Left lung (tissue), 10 donors: ENCODE measurements around the gene VAC14. TPM values are rescaled to one million over a fixed set of nuclear protein-coding genes. Genes with fewer than 3 reads are reported as not detected.

Experiments used
- ATAC-seq: fragments of 200-7000 bp; cut with Tn5 transposase; one replicate; pipeline ENCODE4 v1.9.1; 2020; ENCODE audit warnings: moderate library complexity
- DNase-seq, 4 donors: peaks; one replicate each; pipeline ENCODE4 v3.0.0-alpha.2; 2013 to 2020
- H3K27ac ChIP-seq, 2 donors: fragments of 200-600 bp; sonication (generic) in 1 of 2; one replicate each; pipeline versions ENCODE4 v1.5.0 to v1.8.0; 2020 to 2021
- H3K27me3 ChIP-seq, 2 donors: fragments of 200-600 bp; sonication (generic) in 1 of 2; one replicate each; pipeline versions ENCODE4 v1.5.0 to v1.8.0; 2020 to 2021
- H3K36me3 ChIP-seq, 2 donors: fragments of 200-600 bp; sonication (generic) in 1 of 2; one replicate each; pipeline versions ENCODE4 v1.5.0 to v1.8.0; 2020 to 2021
- H3K4me1 ChIP-seq, 2 donors: fragments of 200-600 bp; one replicate each; pipeline ENCODE4 v1.8.0; 2021
- H3K4me3 ChIP-seq, 2 donors: fragments of 200-600 bp; sonication (generic) in 1 of 2; one replicate each; pipeline versions ENCODE4 v1.5.0 to v1.8.0; 2020 to 2021; ENCODE audit warnings: mild to moderate bottlenecking in 1 of 2
- H3K9me3 ChIP-seq, 2 donors: fragments of 200-600 bp; sonication (generic) in 1 of 2; one replicate each; pipeline versions ENCODE4 v1.5.0 to v1.8.0; 2020 to 2021
- CTCF ChIP-seq, 2 donors: fragments of 200-600 bp; sonication (generic) in 1 of 2; IDR thresholded peaks; one replicate each; pipeline versions ENCODE4 v1.5.0 to v1.8.0; 2021; ENCODE audit warnings: antibody characterized with exemption in 2 of 2
- intact Hi-C, 2 donors: fragments of 100-400 bp; cut with DNase I; formaldehyde crosslinking; loops; one replicate each; pipeline versions ENCODE4 v1.11.2 to v1.14.2; 2022
- polyA plus RNA-seq, 6 donors: library from polyadenylated mRNA; unstranded; fragments of 120-200 nt; gene quantifications; one replicate each; pipeline ENCODE4 v1.2.1, GENCODE V29; 2013; ENCODE audit not compliant: insufficient read length in 6 of 6
- total RNA-seq, 2 donors: library from RNA; stranded (reverse); fragmentation: NEBNext Ultra II Directional; extraction: Animal tissue kit (Norgen Biotek cat#: 25700); gene quantifications; one replicate each; pipeline ENCODE4 v1.2.1, GENCODE V29; 2021
- donor health status: DM: no; HTN: yes; CAD: no.
- donor health status: DM: no; HTN: no; CAD: no.

Gene VAC14
- total and polyA plus RNA-seq, 8 donors: 22.2 to 53.2 (median 29.2) TPM

GRCh38 chr16:70740914-70741782 lies 59.8 kb downstream of the VAC14 start:
- no peak for TF ChIP-seq CTCF (IDR thresholded peaks at IDR 0.05)
- no peaks in the 10 kb centered on the region for H3K27me3 ChIP-seq
- no peak for ATAC-seq
- peak overlapping the region; percentile 26 to 45 for H3K27ac ChIP-seq
- peak in 1 of 4 donors; percentile 64 for DNase-seq
- peaks cover 0 to 55% of the 10 kb centered on the region in 2 donors for H3K36me3 ChIP-seq
- H3K4me1 ChIP-seq: peaks cover 34 to 73% of the 10 kb centered on the region in 2 donors
- H3K9me3 ChIP-seq: peaks cover 0 to 5% of the 10 kb centered on the region in 2 donors
- intact Hi-C loops: no loop called here
- no peak overlapping the region for H3K4me3 ChIP-seq

GRCh38 chr16:70740174-70740913 lies 60.6 kb downstream of the VAC14 start:
- Histone ChIP-seq H3K4me1 (peaks cover 28 to 67% of the 10 kb centered on the region in 2 donors), H3K27me3 (no peaks in the 10 kb centered on the region), H3K4me3 (no peak overlapping the region), H3K36me3 (peaks cover 0 to 57% of the 10 kb centered on the region in 2 donors), H3K9me3 (peaks cover 0 to 5% of the 10 kb centered on the region in 2 donors), H3K27ac (peak overlapping the region; percentile 26 to 45)
- DNase-seq (peak in 1 of 4 donors; percentile 58), ATAC-seq (no peak)
- TF ChIP-seq CTCF (IDR thresholded peaks at IDR 0.05): no peak
- intact Hi-C loops: no loop called here

GRCh38 chr16:70739389-70739788 lies 61.6 kb downstream of the VAC14 start:
- Histone ChIP-seq H3K36me3 (peaks cover 0 to 60% of the 10 kb centered on the region in 2 donors), H3K9me3 (peaks cover 0 to 5% of the 10 kb centered on the region in 2 donors), H3K4me1 (peaks cover 28 to 59% of the 10 kb centered on the region in 2 donors), H3K4me3 (no peak overlapping the region), H3K27ac (no peak overlapping the region), H3K27me3 (no peaks in the 10 kb centered on the region)
- no peak for TF ChIP-seq CTCF (IDR thresholded peaks at IDR 0.05)
- peak in 1 of 4 donors; percentile 57 for DNase-seq
- intact Hi-C loops: loop anchor here in 1 of 2 donors (10.0 kb wide), 1 partner anchor 55 kb away; the partner anchor contains the start of gene MTSS2
- ATAC-seq: no peak

GRCh38 chr16:70738083-70738977 lies 62.6 kb downstream of the VAC14 start:
- H3K9me3 ChIP-seq: peaks cover 0 to 3% of the 10 kb centered on the region in 2 donors
- peak; percentile 91 for ATAC-seq

More at GRCh38 chr16:70738083-70738977, 62.6 kb downstream of the VAC14 start:
- H3K36me3 ChIP-seq: peaks cover 0 to 49% of the 10 kb centered on the region in 2 donors
- H3K27me3 ChIP-seq: no peaks in the 10 kb centered on the region
- peak in 3 of 4 donors; percentile 70 to 83 (median 77) for DNase-seq
- peak overlapping the region; percentile 61 to 67 for H3K27ac ChIP-seq
- peak; percentile 56 to 63 for TF ChIP-seq CTCF (IDR thresholded peaks at IDR 0.05)
- no peak overlapping the region for H3K4me3 ChIP-seq
- peaks cover 28 to 59% of the 10 kb centered on the region in 2 donors for H3K4me1 ChIP-seq
- intact Hi-C loops: loop anchor here in 1 of 2 donors (10.0 kb wide), 1 partner anchor 54 kb away; the partner anchor contains the start of gene MTSS2
